Fibroblast of skin of right biceps (primary cell): Measurements from ENCODE around the gene HS6ST1.
"Not testable (repeated sequence)": the region's sequence is repeated elsewhere in the genome, so short reads cannot be mapped to it uniquely, and the experiment has no call there.

Experiments
- DNase-seq: peaks from one replicate; pipeline ENCODE4 v3.0.0-alpha.2; 2013

Gene HS6ST1

GRCh38 chr2:128265608-128265993 lies 53.1 kb downstream of the HS6ST1 start:
- not testable (repeated sequence) for DNase-seq

- no peak for DNase-seq
Observed at GRCh38 chr2:128264881-128265607, 53.6 kb downstream of the HS6ST1 start.

DNA sequence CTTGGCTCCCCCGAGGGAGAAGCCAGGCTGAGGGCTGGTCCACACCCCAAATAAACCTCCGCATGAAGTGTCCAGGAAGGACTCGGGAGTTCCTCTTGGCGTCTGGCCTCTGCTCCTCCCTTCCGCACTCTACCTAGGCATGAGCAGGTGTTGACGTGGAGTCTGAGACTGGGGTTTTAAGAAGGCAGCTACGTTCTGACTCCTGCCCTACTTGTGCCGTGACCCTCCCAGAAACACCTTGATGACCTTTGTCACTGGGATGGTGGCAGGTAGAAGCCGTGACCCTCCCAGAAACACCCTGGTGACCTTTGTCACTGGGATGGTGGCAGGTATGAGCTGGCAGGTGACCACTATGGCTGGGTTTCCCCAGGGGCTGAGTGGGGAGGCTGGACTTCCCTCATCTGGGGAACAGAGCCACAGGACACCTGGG lies 54.8 kb downstream of the HS6ST1 start:
- no peak for DNase-seq

DNA sequence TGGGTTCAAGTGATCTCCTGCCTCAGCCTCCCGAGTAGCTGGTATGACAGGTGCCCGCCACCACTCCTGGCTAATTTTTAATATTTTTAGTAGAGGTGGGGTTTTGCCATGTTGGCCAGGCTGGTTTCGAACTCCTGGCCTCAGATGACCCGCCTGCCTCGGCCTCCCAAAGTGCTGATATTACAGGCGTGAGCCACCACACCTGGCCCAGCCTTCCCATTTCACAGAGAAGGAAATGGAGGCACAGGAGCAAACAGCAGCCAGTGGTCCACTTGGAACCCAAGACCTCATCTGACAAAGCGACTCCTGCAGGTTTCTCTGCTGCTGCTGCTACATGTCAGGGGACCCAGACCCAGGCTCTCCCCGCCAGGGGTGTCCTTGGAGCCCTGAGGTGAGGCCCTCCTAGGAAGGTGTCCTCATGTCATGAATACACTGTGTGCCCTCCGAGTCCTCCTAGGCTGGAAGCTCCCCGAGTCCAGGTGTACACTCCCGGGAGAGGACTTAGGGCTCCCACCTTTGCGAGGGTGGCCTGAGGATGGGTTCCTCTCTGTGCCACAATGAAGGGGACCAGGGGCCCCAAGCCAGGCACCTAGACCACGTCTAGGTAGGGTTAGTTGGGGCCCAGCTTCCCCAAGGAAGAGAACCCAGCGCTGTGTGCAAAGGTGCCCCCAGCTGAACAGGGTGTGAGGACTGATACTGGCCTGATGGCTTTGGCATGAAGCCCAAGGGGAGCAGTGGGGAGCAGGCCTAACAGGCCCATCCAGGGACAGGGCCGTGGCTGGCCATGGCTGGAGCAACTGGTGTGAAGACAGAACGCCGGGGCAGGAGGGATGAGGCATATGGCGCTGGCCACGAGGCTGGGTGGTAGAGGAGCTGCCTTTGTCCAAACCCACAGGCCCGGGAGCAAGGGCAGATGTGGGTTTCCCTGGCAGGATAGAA lies 56.1 kb downstream of the HS6ST1 start:
- DNase-seq = no peak

DNA sequence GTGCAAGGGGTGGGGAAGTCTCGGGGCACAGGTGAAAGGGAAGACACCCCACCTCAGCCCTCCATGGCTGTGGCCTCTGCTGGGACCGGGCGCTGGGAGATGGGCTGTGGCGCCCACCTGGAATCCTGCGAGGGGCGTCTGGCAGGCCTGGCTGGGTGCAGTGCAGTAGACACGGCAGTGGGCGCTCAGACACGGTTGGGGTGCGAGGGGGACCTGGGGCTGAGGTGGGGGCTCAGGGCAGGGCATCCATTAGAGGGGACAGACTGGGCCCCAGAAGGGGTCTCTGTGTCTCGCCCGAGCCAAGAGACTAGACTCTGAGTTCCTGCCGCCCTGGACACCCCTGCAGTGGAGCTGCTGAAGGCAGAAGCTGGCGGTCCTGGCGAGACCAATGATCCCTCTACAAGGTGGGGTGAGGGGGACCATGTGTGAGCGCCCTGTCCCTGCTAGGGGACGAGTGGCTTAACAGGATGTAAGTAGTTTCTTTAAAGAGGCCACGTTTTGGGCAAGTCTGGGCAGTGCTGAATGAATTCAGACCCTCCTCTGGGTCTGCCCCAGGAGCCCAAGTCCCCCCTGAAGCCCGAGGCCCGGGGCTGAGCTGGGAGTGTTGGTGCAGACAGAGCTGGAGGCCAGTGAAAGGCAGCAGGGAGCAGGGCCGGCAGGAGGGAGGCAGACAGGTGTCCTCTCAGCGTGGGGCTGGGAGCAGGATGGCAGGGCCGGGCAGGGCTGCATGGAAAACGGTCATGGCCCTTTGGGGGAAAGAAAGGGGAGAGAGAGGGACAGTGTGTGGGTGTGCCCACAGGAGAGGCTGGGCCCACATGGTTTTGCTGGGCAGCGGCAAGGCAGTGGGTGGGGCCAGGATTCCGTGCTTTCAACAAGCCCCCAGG lies 57.2 kb downstream of the HS6ST1 start:
- no peak for DNase-seq

- DNase-seq = peak; percentile 78
Observed at GRCh38 chr2:128260239-128261138, 58.2 kb downstream of the HS6ST1 start.

GRCh38 chr2:128259585-128259984 lies 59.1 kb downstream of the HS6ST1 start:
- DNase-seq = no peak

DNA sequence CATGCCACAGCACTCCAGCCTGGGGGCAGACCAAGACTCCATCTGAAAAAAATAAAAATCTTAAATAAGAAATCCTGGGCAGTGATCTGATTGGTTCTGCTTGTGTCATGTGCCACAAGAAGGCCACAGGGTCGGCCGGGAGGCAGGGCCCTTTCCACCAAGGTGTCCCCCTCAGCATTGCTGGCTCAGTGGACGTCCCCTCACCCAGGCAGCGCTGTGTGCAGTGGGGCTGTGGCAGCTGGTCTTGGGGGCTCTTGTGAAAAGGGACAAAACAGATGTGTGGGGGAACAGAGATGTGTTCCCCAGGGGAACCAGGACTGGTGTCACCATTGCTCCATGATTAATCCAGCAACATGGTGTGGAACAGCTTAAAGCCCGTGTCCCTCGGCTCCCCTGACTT lies 60.5 kb downstream of the HS6ST1 start:
- no peak for DNase-seq

DNA sequence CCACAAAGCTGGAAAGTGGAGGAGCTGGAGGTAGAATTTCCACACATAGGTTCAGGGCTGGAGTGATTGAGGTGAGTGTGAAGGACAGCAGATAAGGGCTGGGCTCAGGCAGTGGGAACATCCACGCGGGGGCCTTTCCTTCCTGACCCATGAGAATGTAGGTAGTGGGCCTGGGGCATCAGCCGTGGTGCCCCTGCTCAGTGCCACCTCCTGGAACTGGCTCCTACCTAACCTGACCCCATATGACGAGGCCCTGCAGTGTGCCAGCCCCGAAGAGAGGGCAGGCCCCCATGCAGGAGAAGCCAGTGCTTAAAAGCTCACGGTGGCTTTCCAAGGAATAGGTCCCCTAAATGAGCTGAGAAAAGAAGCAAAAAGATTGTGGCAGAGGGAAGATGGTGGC lies 66.2 kb downstream of the HS6ST1 start:
- no peak for DNase-seq

DNA sequence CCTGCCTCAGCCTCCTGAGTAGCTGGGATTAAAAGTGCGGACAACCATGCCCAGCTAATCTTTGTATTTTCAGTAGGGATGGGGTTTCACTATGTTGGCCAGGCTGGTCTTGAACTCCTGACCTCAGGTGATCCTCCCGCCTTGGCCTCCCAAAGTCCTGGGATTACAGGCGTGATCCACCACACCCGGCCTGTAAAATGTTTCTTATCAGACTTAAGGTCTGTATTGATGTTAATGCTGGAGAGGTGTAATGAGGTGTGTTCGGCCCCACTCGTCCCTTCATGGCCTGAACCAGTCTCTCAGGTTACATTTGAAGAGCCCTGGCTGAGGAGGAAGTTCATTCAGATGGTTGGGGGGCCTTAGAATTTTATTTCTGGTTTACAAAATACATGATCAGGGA lies 66.6 kb downstream of the HS6ST1 start:
- not testable (repeated sequence) for DNase-seq

GRCh38 chr2:128250229-128251025 lies 68.2 kb downstream of the HS6ST1 start:
- no peak for DNase-seq

- no peak for DNase-seq
Observed at GRCh38 chr2:128249555-128249954, 69.1 kb downstream of the HS6ST1 start.

- no peak for DNase-seq
Observed at GRCh38 chr2:128245813-128246212, 72.9 kb downstream of the HS6ST1 start.

GRCh38 chr2:128241896-128242295 lies 76.8 kb downstream of the HS6ST1 start:
- DNase-seq = no peak

- no peak for DNase-seq
Observed at GRCh38 chr2:128237911-128238697, 80.6 kb downstream of the HS6ST1 start.

DNA sequence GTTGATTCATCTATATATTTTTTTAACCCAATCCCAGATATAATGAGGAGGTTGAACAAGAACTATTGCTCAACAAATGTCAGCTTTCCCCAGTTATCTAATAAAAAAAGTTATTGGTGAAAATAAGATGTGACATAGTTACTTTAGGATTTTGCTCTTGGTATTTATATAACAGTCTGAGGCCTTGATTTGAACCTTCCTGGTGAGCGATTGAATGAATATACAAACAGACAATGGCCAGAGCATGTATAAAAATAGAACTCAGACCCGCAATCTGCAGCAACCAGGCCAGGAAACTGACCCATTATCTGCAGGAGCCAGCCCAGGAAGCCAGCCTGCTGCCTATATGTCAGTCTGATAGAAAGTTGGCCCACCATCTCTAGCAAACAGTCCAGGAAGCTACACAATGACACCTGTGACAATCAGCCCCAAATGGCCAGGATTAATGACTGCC lies 81.6 kb downstream of the HS6ST1 start:
- peak; percentile 47 for DNase-seq

DNA sequence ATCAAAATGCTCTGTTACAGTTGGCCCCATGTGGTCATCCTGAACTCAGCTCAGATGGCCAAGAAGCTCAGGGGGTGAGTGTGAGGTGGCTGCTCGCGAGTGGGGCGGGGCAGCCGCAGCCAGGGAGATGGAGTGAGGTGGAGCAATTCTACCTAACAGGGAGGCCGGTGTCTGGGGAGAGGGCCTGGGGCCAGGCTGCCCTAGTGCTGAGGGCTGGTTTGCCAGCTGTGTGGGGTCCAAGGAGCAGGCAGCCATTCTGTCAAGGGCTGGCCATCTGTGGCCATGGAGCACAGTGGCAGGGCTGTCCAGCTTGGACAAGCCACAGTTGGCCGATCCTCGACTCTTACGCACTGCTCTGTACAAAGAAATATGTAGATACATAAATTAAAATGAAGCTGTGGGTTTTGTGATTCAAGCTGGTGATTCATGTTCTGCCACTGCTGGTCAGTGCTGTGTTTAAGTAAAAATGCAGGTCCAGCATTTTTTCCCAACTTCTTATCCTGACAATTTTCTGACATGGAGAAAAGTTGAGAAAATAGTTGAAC lies 82.1 kb downstream of the HS6ST1 start:
- peak; percentile 73 for DNase-seq

- no peak for DNase-seq
Observed at GRCh38 chr2:128235581-128235980, 83.1 kb downstream of the HS6ST1 start.

- no peak for DNase-seq
Observed at GRCh38 chr2:128234613-128235012, 84.1 kb downstream of the HS6ST1 start.
